Activated T-helper 1 cell treated with anti-CD3 and anti-CD28 coated beads, Interleukin-2, amount 50 U/mL, for 16 hours (primary cell): ENCODE results near the gene GBGT1.

Experiments used
- DNase-seq, 2 donors: peaks; one replicate each; pipeline ENCODE4 v3.0.0-alpha.2; 2020; ENCODE audit warnings: low read depth in 1 of 2, low spot score in 1 of 2

The GBGT1 gene

GRCh38 chr9:133144904-133145851, 18.5 kb downstream of the GBGT1 start:
- no peak for DNase-seq

GRCh38 chr9:133144142-133144903, 19.4 kb downstream of the GBGT1 start:
- peak; percentile 79 to 90 for DNase-seq

- no peak for DNase-seq
Measured at GRCh38 chr9:133143639-133144141, 20.0 kb downstream of the GBGT1 start.

- no peak for DNase-seq
Measured at GRCh38 chr9:133142684-133143622, 20.8 kb downstream of the GBGT1 start.

- DNase-seq: peak; percentile 56 to 72
Measured at GRCh38 chr9:133141833-133142595, 21.7 kb downstream of the GBGT1 start.

GRCh38 chr9:133140606-133141005, 23.1 kb downstream of the GBGT1 start:
- DNase-seq: no peak

GRCh38 chr9:133140174-133140505, 23.6 kb downstream of the GBGT1 start:
- no peak for DNase-seq

- no peak for DNase-seq
Measured at GRCh38 chr9:133139246-133140173, 24.2 kb downstream of the GBGT1 start.

GRCh38 chr9:133137451-133138231, 26.1 kb downstream of the GBGT1 start:
- no peak for DNase-seq

GRCh38 chr9:133135146-133135745, 28.5 kb downstream of the GBGT1 start:
- peak in 1 of 2 donors; percentile 50 for DNase-seq

- no peak for DNase-seq
Measured at GRCh38 chr9:133134388-133135145, 29.1 kb downstream of the GBGT1 start.

- peak; percentile 75 to 79 for DNase-seq
Measured at GRCh38 chr9:133133681-133134387, 29.9 kb downstream of the GBGT1 start.

- no peak for DNase-seq
Measured at GRCh38 chr9:133132174-133132573, 31.5 kb downstream of the GBGT1 start.

- no peak for DNase-seq
Measured at GRCh38 chr9:133131506-133131905, 32.2 kb downstream of the GBGT1 start.

- DNase-seq: peak in 1 of 2 donors; percentile 46
Measured at GRCh38 chr9:133130685-133131244, 32.9 kb downstream of the GBGT1 start.
